Heart right ventricle (tissue), 16 donors: Measurements from ENCODE around the gene PSMA2. TPM values are rescaled to one million over a fixed set of nuclear protein-coding genes. Genes with fewer than 3 reads are reported as not detected.

ENCODE experiments used
- ATAC-seq, 8 donors: fragments of 200-7000 bp; cut with Tn5 transposase; one replicate each; pipeline ENCODE4 v1.9.1; 2020; ENCODE audit warnings: mild to moderate bottlenecking in 8 of 8, moderate library complexity in 8 of 8, moderate number of reproducible peaks in 1 of 8
- DNase-seq, 2 donors: peaks; one replicate each; pipeline ENCODE4 v3.0.0-alpha.2; 2020
- H3K27ac ChIP-seq, 10 donors: fragments of 200-600 bp; sonication (generic) in 2 of 10; one replicate each; pipeline versions ENCODE4 v1.5.0 to v1.8.0; 2020 to 2022; ENCODE audit warnings: mild to moderate bottlenecking in 3 of 10
- H3K27me3 ChIP-seq, 7 donors: fragments of 200-600 bp; one replicate each; pipeline ENCODE4 v1.8.0; 2021 to 2022; ENCODE audit warnings: mild to moderate bottlenecking in 2 of 7
- H3K36me3 ChIP-seq, 9 donors: fragments of 200-600 bp; sonication (generic) in 1 of 9; one replicate each; pipeline versions ENCODE4 v1.5.0 to v1.8.0; 2020 to 2022; ENCODE audit warnings: mild to moderate bottlenecking in 2 of 9
- H3K4me1 ChIP-seq, 9 donors: fragments of 200-600 bp; sonication (generic) in 1 of 9; one replicate each; pipeline versions ENCODE4 v1.5.0 to v1.8.0; 2020 to 2022; ENCODE audit warnings: mild to moderate bottlenecking in 4 of 9
- H3K4me3 ChIP-seq, 10 donors: fragments of 200-600 bp; sonication (generic) in 2 of 10; one replicate each; pipeline versions ENCODE4 v1.5.0 to v1.8.0; 2020 to 2022; ENCODE audit warnings: mild to moderate bottlenecking in 7 of 10, moderate library complexity in 2 of 10
- H3K9me3 ChIP-seq, 11 donors: fragments of 200-600 bp in 10 of 11; sonication (generic) in 2 of 11; one replicate each; pipeline versions ENCODE4 v1.5.0 to v1.8.0; 2013 to 2022; ENCODE audit warnings: mild to moderate bottlenecking in 2 of 11, control low read depth in 1 of 11, moderate library complexity in 1 of 11
- CTCF ChIP-seq, 9 donors: fragments of 200-600 bp; sonication (generic) in 2 of 9; IDR thresholded peaks; one replicate each; pipeline versions ENCODE4 v1.5.0 to v1.8.0; 2021 to 2022; ENCODE audit warnings: antibody characterized with exemption in 9 of 9, mild to moderate bottlenecking in 5 of 9, moderate library complexity in 1 of 9
- WGBS, 2 donors: extraction: QIAGEN DNeasy Blood & Tissue Kit; methylation state at CpG; one replicate each; pipeline ENCODE4 v1.1.7; 2013; ENCODE audit warnings: inconsistent platforms in 1 of 2; 5-methylcytosine and 5-hydroxymethylcytosine counted together
- intact Hi-C, 10 donors: fragments of 100-400 bp; cut with DNase I; formaldehyde crosslinking; loops; one replicate each; pipeline versions ENCODE4 v1.11.1 to v1.14.2; 2022
- polyA plus RNA-seq, 2 donors: library from polyadenylated mRNA; stranded (reverse); fragments of 200-250 nt; gene quantifications; one replicate each; pipeline ENCODE4 v1.2.3, GENCODE V29; 2013
- total RNA-seq, 10 donors: library from RNA; stranded (reverse); fragmentation: NEBNext Ultra II Directional in 3 of 10; extraction: Animal tissue kit (Norgen Biotek cat#: 25700) in 3 of 10; gene quantifications; one replicate each; pipeline versions ENCODE4 v1.2.1 to v1.2.4, GENCODE V29; 2021 to 2023
- donor health status: Arrhythmogenic right ventricular cardiomyopathy.
- donor health status: ischemic (EF 13 %, LVEDD 7.1; RV severe dilation, severe dysfunction).
- donor health status: healthy with polysubstance abuse.
- donor health status: DM: no; HTN: yes; CAD: no.
- donor health status: DM: no; HTN: no; CAD: no.
- donor health status: ischemic (EF 25% LVEDD 6.9; RV normal size, moderate dysfunction).
- donor health status: ischemic (EF 25% LVEDD 5.7; RV mildly dilated, moderate dysfunction).
- donor health status: healthy.
- donor health status: DM: yes; HTN: yes; CAD: no.
- donor health status: Ischemic cardiomyopathy.
- donor health status: ischemic (EF 35%, LVEDD 5.7; RV mildly dilated, moderate dysfunction).
- donor health status: nonischemic (EF 11% LVEDD 7.7; RV severe dilation, severe dysfunction).
- donor health status: DM: yes; HTN: yes; CAD: no.
- donor health status: PGD.
- donor health status: ischemic (EF 29% LVEDD 5.4; RV normal size, mild dysfunction).
- donor health status: nonischemic (EF 23%, LVEDD 6.1; RV moderate dilation, normal function).

Gene PSMA2
- total and polyA plus RNA-seq, 12 donors: 32.4 to 154 (median 77.1) TPM

GRCh38 chr7:42950417-42950816, 18.4 kb upstream of the PSMA2 start:
- 60 to 61% methylated on average over 3 of the region's 3 CpGs for WGBS, 2 donors
- Histone ChIP-seq H3K36me3 (no peaks in the 10 kb centered on the region), H3K27me3 (no peaks in the 10 kb centered on the region), H3K4me1 (peaks cover 0 to 5% (median 0%) of the 10 kb centered on the region in 9 donors), H3K4me3 (no peak overlapping the region), H3K9me3 (no peaks in the 10 kb centered on the region), H3K27ac (no peak overlapping the region)
- ATAC-seq (no peak), DNase-seq (no peak)
- no peak for TF ChIP-seq CTCF (IDR thresholded peaks at IDR 0.05)
- intact Hi-C loops: no loop called here

GRCh38 chr7:42947521-42947920, 15.5 kb upstream of the PSMA2 start:
- intact Hi-C loops: loop anchor here in 4 of 10 donors (10.0 kb wide), 4 partner anchors 157 to 767 kb away; partner anchors contain the start of gene HECW1 (in 1 of the 4)
- Histone ChIP-seq H3K9me3 (no peaks in the 10 kb centered on the region), H3K36me3 (no peaks in the 10 kb centered on the region), H3K27me3 (no peaks in the 10 kb centered on the region), H3K4me3 (no peak overlapping the region), H3K27ac (no peak overlapping the region), H3K4me1 (peaks cover 0 to 5% (median 0%) of the 10 kb centered on the region in 9 donors)
- no peak for DNase-seq
- 75 to 76% methylated on average over 2 of the region's 2 CpGs for WGBS, 2 donors
- no peak for TF ChIP-seq CTCF (IDR thresholded peaks at IDR 0.05)
- no peak for ATAC-seq

- H3K4me3 ChIP-seq: no peak overlapping the region
- no peaks in the 10 kb centered on the region for H3K36me3 ChIP-seq
- H3K27ac ChIP-seq: no peak overlapping the region
- H3K27me3 ChIP-seq: no peaks in the 10 kb centered on the region
- no peaks in the 10 kb centered on the region for H3K9me3 ChIP-seq
- ATAC-seq (no peak), DNase-seq (no peak)
- WGBS, 2 donors: 93 to 98% methylated on average over 2 of the region's 2 CpGs
- no peak for TF ChIP-seq CTCF (IDR thresholded peaks at IDR 0.05)
- intact Hi-C loops: loop anchor here in 4 of 10 donors (10.0 kb wide), 4 partner anchors 158 to 768 kb away; partner anchors contain the start of gene HECW1 (in 1 of the 4)
- peaks cover 0 to 5% (median 0%) of the 10 kb centered on the region in 9 donors for H3K4me1 ChIP-seq
These were observed 14.6 kb upstream of the PSMA2 start for GRCh38 chr7:42946627-42946950.

GRCh38 chr7:42945821-42946626, 14.1 kb upstream of the PSMA2 start:
- peak in 1 of 8 donors; percentile 34 for ATAC-seq
- no peak overlapping the region for H3K4me3 ChIP-seq
- TF ChIP-seq CTCF (IDR thresholded peaks at IDR 0.05): no peak
- DNase-seq: no peak
- no peaks in the 10 kb centered on the region for H3K9me3 ChIP-seq
- H3K4me1 ChIP-seq: peaks cover 0 to 5% (median 0%) of the 10 kb centered on the region in 9 donors
- 30 to 35% methylated on average over 4 of the region's 4 CpGs for WGBS, 2 donors
- no peaks in the 10 kb centered on the region for H3K27me3 ChIP-seq
- no peaks in the 10 kb centered on the region for H3K36me3 ChIP-seq
- H3K27ac ChIP-seq: no peak overlapping the region
- intact Hi-C loops: loop anchor here in 4 of 10 donors (10.0 kb wide), 4 partner anchors 159 to 769 kb away; partner anchors contain the start of gene HECW1 (in 1 of the 4)
